Activated CD4-positive, alpha-beta T cell treated with anti-CD3 and anti-CD28 coated beads, Interleukin-2, Interleukin-4, amounts not matched to agents 100 ng/mL and 50 ng/mL, durations not matched to agents 16 hours and 8 hours (primary cell): ENCODE results near the gene RNF19B.
A peak's percentile ranks its signal among the peaks of the same experiment; 100 is the strongest.
"Not testable (repeated sequence)": the region's sequence is repeated elsewhere in the genome, so short reads cannot be mapped to it uniquely, and the experiment has no call there.

Source experiments
- DNase-seq: peaks from one replicate; pipeline ENCODE4 v3.0.0-alpha.2; 2020; ENCODE audit warnings: low spot score

The RNF19B gene, protein sequence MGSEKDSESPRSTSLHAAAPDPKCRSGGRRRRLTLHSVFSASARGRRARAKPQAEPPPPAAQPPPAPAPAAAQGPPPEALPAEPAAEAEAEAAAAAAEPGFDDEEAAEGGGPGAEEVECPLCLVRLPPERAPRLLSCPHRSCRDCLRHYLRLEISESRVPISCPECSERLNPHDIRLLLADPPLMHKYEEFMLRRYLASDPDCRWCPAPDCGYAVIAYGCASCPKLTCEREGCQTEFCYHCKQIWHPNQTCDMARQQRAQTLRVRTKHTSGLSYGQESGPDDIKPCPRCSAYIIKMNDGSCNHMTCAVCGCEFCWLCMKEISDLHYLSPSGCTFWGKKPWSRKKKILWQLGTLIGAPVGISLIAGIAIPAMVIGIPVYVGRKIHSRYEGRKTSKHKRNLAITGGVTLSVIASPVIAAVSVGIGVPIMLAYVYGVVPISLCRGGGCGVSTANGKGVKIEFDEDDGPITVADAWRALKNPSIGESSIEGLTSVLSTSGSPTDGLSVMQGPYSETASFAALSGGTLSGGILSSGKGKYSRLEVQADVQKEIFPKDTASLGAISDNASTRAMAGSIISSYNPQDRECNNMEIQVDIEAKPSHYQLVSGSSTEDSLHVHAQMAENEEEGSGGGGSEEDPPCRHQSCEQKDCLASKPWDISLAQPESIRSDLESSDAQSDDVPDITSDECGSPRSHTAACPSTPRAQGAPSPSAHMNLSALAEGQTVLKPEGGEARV

DNA sequence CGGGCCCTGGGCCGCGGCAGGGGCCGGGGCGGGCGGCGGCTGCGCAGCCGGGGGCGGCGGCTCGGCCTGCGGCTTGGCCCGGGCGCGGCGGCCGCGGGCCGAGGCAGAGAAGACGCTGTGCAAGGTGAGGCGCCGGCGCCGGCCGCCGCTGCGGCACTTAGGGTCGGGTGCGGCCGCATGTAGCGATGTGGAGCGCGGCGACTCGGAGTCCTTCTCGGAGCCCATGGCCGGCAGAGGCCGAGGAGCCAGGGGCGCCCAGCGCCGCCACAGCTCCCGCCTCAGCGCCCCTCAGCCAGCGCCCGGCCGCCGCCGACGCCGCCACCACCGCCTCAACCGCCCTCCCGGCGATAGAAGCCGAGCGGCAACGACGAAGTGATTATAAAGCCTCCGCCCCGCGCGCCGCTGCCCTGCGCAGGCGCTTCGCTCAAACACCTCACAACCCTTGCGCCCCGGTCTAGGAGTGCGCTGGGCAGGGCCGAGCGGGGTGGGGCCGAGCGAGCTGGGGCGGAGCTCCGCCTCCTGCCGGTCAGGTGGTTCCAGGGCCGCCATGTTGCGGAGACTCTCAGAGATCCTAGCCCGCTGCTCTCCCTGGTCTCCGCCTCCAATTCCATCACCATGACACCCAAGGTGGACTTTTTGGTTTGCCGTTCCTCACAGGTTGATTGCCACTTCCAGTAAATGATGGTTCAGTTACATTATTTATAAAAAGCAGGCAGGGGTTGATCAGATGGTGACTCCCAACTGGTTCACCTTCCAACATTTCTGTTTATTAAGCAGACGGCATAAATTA is at the start of gene RNF19B:
RNF19B (minus strand) TSS at position 349 of the 790 bp plus-strand sequence; CDS start at position 225, 124 bp downstream.
- peak; percentile 96 for DNase-seq

DNA sequence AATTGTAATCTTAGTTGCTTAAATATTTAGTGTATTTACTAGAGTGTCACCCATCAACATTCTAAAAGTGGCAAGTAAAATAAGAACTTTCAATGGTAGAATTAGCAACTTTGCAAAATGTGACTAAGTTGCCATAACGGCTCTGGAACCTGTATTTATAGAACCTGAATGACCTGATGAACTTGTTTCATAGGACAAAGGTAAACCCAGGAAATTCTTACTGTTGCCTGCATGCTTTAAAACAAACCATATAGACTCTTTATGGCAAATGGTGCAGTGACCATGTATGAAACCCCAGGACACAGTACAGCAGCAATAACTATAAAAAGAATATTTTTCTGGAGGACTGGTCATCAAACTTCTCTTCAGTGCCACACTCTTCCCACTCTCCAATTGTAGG is 49.2 kb upstream of the RNF19B start:
- DNase-seq, result no peak

GRCh38 chr1:33012165-33012564 is 47.6 kb upstream of the RNF19B start:
- DNase-seq, result no peak

- no peak for DNase-seq
These were observed 46.5 kb upstream of the RNF19B start for GRCh38 chr1:33010932-33011731.

DNA sequence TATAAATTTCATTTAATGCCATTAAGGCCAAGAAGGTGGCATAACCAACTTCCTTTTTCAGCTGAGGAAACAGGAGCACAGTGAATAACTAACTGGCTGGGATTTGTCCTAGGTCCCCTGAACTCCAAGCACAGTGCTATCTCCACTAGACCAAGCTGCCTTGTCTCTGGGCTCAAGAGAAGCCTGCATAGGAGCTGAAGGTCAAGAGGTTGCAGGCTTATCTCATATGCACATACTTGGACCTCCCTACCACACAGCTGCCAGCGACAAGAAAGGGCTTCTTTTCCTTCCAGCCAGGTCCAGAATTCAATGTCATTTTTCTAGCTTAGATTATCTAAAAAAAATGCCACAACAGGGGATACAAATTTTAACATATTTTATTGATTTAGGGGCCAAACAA is 45.0 kb upstream of the RNF19B start:
- no peak for DNase-seq

GRCh38 chr1:33008051-33008914 is 43.7 kb upstream of the RNF19B start:
- DNase-seq, result no peak

DNA sequence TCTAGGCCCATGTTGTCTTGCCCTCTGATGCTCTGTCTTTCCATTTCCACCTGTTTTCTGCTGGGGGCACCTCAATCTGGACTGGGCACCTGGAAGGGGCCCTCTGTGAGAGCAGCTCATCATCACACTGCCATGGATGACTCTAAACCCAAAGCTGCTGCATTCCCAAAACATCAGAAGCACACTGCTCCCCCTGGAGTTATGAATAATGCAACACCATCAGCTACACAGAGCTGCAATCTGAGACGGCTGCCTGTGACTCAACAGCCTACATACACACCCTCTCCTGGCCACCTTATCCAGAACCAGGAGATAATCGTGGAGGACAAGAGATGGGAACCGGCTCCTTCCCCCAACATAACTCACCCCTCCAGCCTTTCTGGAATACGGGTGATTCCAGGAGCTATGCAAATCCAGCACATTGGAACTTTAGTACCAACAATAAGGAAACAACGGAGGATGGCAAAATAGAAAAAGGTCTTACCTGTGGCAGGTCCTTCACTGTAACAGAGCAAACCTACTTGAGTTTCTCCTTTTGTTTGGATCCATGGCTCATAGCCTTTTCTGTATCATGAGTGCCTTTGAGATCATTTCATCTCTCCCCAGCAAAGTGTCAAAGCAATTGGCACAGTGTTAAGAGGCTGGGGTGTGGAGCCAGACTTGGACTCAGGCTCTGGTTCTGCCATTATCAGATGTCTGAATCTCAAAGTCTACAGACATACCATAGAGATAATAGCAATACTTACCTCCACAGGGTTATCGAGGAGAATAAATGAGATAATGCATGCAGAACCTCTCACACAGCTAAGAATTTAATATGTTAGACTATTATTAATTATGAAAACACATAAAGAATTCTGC is 42.8 kb upstream of the RNF19B start:
- no peak for DNase-seq

- DNase-seq, result no peak
These were observed 41.3 kb upstream of the RNF19B start for GRCh38 chr1:33005838-33006421.

DNA sequence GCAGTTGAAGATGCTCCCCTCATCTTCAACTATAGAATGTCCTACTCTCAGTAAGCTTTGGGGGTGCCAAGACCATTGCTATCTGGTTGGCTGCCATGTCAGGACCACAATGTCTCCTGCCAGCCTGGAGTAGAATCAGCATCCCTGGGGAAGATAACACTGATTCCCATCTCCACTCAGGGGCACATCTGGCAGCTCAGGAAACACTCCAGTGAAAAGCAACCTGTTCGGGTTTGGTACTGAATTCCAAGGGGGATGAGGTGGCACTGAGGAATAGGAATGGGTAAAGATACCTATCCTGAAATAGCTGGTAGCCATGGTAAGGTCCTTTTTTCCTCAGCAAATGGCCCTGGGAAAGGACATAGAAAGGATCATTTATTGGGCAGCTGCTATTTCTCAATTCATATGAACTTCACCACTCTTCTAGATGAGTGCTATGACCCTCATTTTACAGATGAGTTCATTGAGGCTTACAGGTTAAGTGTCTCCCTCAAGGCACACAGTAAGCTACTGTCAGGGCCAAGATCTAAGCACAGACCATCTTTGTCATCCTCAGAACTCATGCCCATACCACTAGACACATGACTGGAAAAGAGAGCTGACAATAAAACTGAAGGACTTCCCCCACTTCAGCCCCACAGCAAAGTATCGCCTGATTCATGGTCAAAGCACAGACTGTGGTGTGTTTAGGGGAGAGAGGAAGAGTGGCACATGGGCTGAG is 40.7 kb upstream of the RNF19B start:
- no peak for DNase-seq

DNA sequence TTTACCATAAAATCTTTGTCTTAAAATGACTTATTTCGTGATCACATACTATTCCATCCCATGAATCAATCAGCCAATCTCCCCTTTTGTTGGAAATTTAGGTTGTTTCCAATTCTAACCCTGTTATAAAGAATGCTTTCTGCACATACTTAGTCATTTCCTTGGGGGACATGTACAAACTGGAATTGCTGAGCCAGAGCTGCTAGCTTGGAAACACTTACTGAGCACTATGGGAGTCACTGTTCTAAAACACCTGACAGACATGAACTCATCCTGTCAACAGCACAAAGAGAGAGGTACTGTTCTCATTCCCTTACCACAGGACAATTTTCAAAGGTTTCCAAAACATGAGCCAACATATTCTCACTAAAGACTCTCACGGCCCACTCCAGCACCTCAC is 40.0 kb upstream of the RNF19B start:
- DNase-seq, result no peak

DNA sequence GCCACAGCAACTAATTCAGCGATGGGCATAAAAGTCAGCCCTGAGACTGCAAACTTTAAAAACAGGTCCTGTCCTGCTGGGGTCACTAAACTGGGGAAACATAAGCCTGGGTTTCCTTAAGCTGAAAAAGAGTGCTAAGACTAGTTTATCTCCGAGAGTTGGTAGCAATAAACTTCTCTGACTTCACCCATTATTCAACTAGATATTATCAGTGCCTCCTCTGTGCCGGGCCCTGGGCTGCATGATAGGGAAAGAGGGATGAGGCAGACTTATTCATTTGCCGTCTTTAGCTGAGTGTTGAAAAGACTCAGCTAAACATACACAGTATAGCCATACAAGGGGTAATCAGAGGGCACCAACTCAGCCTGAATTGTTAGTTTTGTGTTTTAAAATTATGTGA is 39.0 kb upstream of the RNF19B start:
- DNase-seq, result no peak

DNA sequence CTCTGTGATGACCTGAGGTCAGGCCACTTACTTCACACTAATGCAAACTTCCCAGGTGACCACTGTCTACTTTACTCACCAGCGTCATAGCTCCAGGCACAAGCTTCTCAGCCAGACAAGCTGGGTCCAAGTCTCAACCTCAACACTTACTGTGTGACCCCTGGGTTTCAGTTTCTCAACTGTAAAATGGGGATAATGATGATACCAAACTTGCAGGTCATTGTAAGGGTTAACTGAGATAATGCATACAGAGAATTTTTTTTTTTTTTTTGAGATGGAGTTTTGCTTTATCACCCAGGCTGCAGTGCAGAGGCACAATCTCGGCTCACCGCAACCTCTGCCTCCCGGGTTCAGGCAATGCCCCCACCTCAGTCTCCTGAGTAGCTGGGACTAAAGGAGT is 37.4 kb upstream of the RNF19B start:
- no peak for DNase-seq

DNA sequence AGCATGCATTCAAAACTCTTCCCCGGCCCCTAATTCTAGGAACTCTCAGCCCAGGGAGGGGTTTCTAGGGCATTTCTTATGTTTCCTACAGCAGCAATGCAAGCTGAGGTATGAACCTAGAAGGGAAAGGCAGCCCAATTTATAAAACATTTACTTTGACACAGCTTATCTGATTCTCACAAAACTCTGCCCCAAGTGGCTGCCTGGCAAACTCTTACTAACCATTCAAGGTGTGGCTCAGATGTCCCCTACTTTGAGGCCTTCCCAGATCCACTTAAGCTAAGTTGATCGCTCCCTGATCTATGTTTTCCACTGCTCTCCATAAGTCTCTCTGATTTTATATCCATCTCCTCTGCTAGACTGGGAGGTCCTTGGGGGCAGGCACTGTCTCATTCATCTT is 36.7 kb upstream of the RNF19B start:
- DNase-seq, result no peak

DNA sequence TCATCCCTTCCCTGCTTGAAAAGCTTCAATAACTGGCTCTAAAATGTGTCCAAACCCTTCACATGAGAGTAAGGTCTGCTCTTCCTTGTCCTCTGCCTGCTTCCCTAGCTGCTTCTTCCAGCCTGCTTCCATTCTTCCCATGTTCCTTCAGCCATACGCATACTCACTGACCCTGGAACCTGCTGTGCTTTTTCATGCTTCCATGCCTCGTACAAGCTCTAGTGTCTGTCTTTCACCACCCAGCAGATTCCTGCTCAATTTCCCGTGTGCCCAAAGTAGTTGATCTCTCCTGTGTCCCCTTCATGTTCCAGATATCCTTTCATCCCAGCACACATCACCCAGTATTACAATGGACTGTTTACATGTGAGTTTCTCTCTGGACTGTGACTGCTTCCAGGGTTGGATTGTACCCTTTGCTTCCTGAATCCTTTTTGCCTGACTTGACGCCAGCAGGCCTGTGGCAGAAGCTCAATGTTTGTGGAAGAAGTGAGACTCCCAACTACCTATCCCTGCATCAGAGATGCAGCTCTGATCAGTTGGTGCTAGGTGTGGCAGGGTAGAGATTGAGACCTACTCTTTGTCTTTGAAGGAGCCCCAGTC is 35.9 kb upstream of the RNF19B start:
- DNase-seq, result no peak

GRCh38 chr1:32998997-32999396 is 34.4 kb upstream of the RNF19B start:
- no peak for DNase-seq

DNA sequence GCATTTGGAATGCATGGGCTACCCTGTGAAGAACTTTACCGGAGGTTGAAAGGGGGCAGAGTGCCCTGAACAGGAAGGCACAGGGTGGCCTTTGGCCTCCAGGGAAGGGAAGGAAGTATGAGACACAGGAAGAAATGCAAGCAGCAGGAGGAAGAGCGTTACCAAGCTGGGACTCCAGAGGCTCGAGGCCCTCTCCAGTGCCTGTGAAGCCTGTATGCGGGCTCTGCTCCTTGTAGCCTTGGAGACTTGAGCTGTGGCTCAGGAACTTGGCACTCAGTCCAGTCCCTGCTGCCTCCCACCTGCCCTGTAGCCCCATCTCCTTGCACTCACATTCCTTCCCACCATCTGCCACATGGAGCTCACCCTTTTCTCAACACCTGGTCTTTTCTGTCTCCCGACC is 33.5 kb upstream of the RNF19B start:
- DNase-seq, result no peak

- no peak for DNase-seq
These were observed 32.8 kb upstream of the RNF19B start for GRCh38 chr1:32997381-32997891.

- not testable (repeated sequence) for DNase-seq
These were observed 28.7 kb upstream of the RNF19B start for GRCh38 chr1:32993324-32993636.
